Stimulated activated CD4-positive, alpha-beta T cell treated with anti-CD3 and anti-CD28 coated beads, Interleukin-1b, Interleukin-23, amount 100 ng/mL, for 1 hour (primary cell): Measurements from ENCODE around the gene EHD1.

Experiments
- DNase-seq, 2 donors: peaks; one replicate each; pipeline ENCODE4 v3.0.0-alpha.2; 2020; ENCODE audit warnings: low read depth in 2 of 2

EHD1 gene

GRCh38 chr11:64909653-64910343, 31.4 kb upstream of the EHD1 start:
- DNase-seq, result no peak

DNA sequence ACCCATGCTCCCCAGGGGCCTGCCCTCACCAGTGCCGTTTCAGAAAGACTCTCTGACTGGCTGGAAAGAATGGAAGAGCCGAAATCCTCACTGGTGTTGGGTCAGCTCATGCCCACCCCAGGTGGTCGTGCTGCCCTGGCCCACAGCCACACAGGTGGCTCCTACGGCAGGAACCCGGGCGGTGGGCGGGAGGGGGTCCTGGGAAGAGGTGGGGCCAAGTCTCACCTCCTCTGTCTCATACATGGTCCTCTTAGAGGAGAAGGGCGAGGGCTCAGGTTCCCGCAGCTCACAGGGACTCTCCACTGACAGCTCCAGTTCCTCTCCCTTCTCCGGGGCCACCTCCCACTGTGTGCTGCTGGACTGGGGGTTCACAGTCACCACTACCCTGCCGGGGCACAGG, 30.3 kb upstream of the EHD1 start:
- no peak for DNase-seq

GRCh38 chr11:64906314-64906635, 27.9 kb upstream of the EHD1 start:
- DNase-seq, result no peak

- DNase-seq, result no peak
These were observed 27.3 kb upstream of the EHD1 start for GRCh38 chr11:64905516-64906313.

GRCh38 chr11:64903291-64903833, 24.9 kb upstream of the EHD1 start:
- DNase-seq, result no peak

GRCh38 chr11:64902102-64902900, 23.9 kb upstream of the EHD1 start:
- DNase-seq, result no peak

DNA sequence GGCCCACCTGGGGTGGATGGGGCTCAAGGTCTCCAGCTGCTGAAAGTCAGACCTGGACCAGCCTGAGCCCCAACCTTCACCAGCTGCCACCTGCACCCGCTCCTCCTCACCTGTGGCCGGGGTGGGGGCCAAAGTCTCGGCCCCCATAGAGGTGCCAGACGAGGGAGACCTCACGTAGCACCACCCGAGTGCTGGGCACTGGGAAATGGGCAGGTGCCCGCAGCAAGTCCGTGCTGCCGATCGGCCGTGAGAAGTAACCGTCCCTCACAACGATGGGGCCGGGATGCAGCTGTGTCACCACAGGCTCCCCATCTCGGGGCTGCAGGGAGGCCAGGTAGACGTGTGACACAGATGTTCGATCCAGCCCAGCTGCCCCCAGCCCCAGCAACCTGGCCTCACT, 22.4 kb upstream of the EHD1 start:
- no peak for DNase-seq

DNA sequence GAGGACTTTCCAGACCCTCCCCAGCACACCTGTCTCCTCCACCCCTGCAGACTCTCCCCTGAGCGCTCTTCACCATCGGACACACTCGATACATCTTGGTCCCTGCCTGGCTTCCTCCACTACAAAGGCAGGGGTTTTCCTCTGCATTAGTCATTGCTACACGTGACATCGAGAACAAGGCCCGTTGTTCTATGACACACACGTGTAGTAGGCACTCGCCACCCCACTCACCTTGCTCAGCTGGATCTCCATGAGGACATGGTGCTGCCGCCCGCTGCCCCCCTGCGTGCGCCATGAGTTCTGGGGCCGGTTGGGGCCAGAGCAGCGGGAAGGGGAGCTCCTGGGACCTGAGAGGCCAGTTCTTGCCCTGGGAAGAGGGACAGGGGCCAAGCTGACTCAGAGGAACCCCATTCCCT, 21.9 kb upstream of the EHD1 start:
- peak; percentile 34 to 46 for DNase-seq

GRCh38 chr11:64898541-64898940, 20.1 kb upstream of the EHD1 start:
- DNase-seq, result no peak

- no peak for DNase-seq
These were observed 19.6 kb upstream of the EHD1 start for GRCh38 chr11:64898076-64898445.

DNA sequence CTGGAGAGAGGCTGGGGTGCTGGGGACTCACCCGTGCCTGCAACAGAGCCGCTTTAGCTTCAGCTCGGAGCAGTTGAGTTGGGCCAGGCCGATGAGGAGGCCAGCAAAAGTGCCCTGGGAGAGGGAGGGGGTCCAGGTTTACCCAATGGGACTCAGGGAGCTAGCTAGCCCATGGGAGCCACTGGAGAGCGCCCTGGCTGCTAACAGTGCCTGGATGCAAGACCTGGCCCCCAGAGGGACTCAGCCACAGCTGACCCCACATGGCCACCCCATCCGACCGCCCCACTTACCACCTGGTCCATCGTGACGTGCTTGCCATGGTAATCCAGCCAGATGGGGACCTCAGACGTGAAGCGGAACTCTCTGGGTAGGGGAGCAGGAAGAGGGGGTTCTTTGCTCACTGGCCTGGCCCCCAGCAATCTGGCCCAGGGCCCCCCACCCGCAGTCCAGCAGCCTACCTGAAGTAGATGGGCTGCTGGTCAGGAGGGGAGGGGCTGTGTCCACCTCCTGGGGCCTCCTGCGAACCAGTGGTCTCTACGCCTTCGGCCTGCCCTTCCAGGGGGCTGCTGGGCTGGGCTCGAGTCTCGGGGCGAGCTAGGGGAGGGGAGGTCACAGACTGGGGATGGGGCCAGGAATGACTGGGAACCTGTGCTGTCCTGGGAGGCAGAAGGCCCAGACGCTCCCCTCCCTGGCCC, 19.1 kb upstream of the EHD1 start:
- no peak for DNase-seq

DNA sequence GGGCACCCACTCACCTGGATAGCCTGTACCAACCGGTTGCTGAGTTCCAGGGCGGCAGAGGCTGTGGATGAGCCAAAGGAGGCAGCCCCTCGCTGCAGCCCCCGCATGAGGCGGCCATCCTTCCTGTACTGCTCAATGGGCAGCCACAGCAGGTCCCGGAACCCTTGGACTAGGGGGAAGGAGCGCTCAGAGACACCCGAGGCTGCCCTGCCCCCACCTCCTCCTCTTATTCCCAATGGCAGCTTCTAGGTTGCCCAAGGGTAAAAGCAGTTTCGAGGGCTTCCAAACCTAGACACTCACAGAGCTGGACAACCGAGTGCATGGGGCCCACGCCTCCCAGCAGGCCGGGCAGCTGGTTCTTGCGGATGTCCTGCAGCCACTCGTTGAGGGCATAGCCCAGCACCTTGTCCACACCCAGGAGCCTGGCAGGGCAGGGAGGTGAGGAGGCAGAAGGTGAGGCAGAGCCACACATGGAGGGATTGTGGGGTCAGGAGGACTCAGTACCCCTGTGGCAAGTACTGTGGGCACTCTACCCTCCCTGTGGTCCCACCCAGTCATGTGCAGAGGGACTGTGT, 18.1 kb upstream of the EHD1 start:
- DNase-seq, result no peak

- no peak for DNase-seq
These were observed 16.5 kb upstream of the EHD1 start for GRCh38 chr11:64894812-64895452.

- DNase-seq, result peak; percentile 85 to 93
These were observed 15.8 kb upstream of the EHD1 start for GRCh38 chr11:64894070-64894811.

- DNase-seq, result no peak
These were observed 15.0 kb upstream of the EHD1 start for GRCh38 chr11:64893194-64894069.

- DNase-seq, result no peak
These were observed 14.4 kb upstream of the EHD1 start for GRCh38 chr11:64892838-64893193.

- no peak for DNase-seq
These were observed 14.0 kb upstream of the EHD1 start for GRCh38 chr11:64892411-64892831.

DNA sequence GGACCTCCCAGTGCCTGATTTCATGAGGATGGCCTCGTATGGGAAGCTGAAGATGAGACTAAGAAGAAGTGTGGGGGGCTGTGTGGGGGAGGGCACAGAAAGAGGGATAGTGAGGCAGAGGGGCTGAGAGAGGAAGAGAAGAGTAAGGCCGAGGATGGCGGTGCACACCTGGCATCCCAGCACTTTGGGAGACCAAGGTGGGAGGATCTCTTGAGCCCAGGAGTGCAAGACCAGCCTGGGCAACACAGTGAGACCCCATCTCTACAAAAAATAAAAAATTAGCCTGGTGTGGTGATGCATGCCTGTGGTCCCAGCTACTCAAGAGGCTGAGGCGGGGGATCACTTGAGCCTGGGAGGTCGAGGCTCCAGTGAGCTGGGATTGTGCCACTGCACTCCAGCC, 13.5 kb upstream of the EHD1 start:
- DNase-seq, result no peak

- DNase-seq, result no peak
These were observed 12.9 kb upstream of the EHD1 start for GRCh38 chr11:64891215-64891848.
